ENCODE measurements around the gene ALOXE3.

ALOXE3 gene

GRCh38 chr17:8048236-8048635, 70.1 kb downstream of the ALOXE3 start:
- no peak for TF ChIP-seq GATA2 (IDR thresholded peaks at IDR 0.05; ENCODE audit: low read depth, low read length)
- no peak for TF ChIP-seq GATA3 (IDR thresholded peaks at IDR 0.05; ENCODE audit: low read depth, low read length)

- TF ChIP-seq GATA3 (IDR thresholded peaks at IDR 0.05; ENCODE audit: low read depth, low read length) (no peak), GATA2 (IDR thresholded peaks at IDR 0.05; ENCODE audit: low read depth, low read length) (no peak)
These were observed 70.6 kb downstream of the ALOXE3 start for GRCh38 chr17:8047769-8048110.

- TF ChIP-seq GATA3 (IDR thresholded peaks at IDR 0.05; ENCODE audit: low read depth, low read length), result no peak
- TF ChIP-seq GATA2 (IDR thresholded peaks at IDR 0.05; ENCODE audit: low read depth, low read length), result no peak
These were observed 71.2 kb downstream of the ALOXE3 start for GRCh38 chr17:8046929-8047768.

DNA sequence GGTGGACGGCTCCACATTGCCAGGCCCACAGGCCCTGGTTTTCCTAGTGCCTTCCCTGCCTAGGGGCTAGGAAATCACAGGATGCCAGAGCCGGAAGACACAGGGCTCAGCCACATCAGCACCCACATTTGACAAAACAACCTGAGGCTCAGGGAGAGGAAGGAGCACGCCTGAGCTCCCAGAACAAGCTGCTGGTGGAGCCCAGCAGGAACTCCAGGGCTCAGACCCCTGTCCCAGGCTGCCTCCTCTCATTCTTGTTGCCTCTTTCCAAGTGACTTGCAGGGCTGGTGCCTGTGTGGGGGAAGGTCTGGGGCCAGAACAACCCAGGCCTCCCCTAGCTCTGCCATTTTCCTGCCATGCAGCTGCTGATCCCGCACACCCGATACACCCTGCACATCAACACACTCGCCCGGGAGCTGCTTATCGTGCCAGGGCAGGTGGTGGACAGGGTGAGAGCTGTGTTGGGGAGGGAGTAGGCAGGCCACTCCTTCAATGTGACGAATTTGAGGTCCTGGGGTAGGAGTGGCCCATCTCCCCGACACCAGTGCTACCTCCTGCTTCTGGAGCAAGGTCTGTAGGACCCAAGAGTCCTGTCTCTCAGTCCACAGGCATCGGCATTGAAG, 71.9 kb downstream of the ALOXE3 start:
- TF ChIP-seq GATA3 (IDR thresholded peaks at IDR 0.05; ENCODE audit: low read depth, low read length) (no peak), GATA2 (IDR thresholded peaks at IDR 0.05; ENCODE audit: low read depth, low read length) (no peak)

Data from SH-SY5Y (cell line).